ENCODE data around the gene UBE3A. TPM values are rescaled to one million over a fixed set of nuclear protein-coding genes. Genes with fewer than 3 reads are reported as not detected.

Gene UBE3A
- total RNA-seq, 1 experiment from 2014 or later = 102 TPM

DNA sequence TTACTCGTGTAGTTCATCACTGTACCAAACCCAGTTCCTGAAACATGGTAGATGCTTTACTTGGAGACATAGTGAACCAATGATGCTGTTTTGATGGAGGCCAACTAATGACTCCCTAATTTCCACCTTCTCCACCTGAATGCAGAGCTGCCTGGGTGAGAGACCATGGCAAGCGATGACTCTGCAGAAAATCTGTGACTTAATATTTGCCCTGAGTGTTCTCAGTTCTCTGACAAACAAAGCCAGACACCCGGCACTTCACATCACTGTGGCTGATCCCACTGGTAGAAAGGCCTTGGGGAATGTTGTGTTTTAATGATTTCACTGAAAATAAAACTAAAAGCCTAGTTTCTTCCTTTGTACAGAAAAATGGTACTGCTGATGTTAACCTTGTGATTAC, 39.5 kb upstream of the UBE3A start:
- DNase-seq (ENCODE audit: low read depth, low spot score) (no peak), ATAC-seq (no peak)
- POLR2A ChIA-PET = no interaction called here
- H3K27me3 ChIP-seq (ENCODE audit: control insufficient read depth, insufficient read depth, low read length) = no peaks in the 10 kb centered on the region
- H3K4me1 ChIP-seq (ENCODE audit: control insufficient read depth, insufficient read depth, low read length) = no peaks in the 10 kb centered on the region; the same call in 1 of the 2 replicates
- CTCF ChIA-PET = no interaction called here
- H3K9me3 ChIP-seq (ENCODE audit: control insufficient read depth, insufficient read depth, low read depth, low read length) = no peaks in the 10 kb centered on the region
- H3K36me3 ChIP-seq (ENCODE audit: control insufficient read depth, insufficient read depth, low read length) = no peaks in the 10 kb centered on the region
- in situ Hi-C loops (cut with HindIII; ENCODE audit: low pct_unique_long_range_greater_than_20kb, low sequenced_read_pairs) = no loop called here
- intact Hi-C loops (cut with micrococcal nuclease; ENCODE audit: unreplicated experiment) = no loop called here
- no peak overlapping the region for H3K4me3 ChIP-seq (ENCODE audit: low read depth in 2 of 2, low read length in 2 of 2)
- no peak overlapping the region for H3K27ac ChIP-seq (ENCODE audit: low read length)
- TF ChIP-seq, protein P1, sequence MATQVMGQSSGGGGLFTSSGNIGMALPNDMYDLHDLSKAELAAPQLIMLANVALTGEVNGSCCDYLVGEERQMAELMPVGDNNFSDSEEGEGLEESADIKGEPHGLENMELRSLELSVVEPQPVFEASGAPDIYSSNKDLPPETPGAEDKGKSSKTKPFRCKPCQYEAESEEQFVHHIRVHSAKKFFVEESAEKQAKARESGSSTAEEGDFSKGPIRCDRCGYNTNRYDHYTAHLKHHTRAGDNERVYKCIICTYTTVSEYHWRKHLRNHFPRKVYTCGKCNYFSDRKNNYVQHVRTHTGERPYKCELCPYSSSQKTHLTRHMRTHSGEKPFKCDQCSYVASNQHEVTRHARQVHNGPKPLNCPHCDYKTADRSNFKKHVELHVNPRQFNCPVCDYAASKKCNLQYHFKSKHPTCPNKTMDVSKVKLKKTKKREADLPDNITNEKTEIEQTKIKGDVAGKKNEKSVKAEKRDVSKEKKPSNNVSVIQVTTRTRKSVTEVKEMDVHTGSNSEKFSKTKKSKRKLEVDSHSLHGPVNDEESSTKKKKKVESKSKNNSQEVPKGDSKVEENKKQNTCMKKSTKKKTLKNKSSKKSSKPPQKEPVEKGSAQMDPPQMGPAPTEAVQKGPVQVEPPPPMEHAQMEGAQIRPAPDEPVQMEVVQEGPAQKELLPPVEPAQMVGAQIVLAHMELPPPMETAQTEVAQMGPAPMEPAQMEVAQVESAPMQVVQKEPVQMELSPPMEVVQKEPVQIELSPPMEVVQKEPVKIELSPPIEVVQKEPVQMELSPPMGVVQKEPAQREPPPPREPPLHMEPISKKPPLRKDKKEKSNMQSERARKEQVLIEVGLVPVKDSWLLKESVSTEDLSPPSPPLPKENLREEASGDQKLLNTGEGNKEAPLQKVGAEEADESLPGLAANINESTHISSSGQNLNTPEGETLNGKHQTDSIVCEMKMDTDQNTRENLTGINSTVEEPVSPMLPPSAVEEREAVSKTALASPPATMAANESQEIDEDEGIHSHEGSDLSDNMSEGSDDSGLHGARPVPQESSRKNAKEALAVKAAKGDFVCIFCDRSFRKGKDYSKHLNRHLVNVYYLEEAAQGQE (IDR thresholded peaks at IDR 0.05; ENCODE audit: insufficient read depth in 1 of 2, low read depth in 2 of 2, low read length in 1 of 2) = no peak
- TF ChIP-seq CTCF (IDR thresholded peaks at IDR 0.05) (no peak), POLR2AphosphoS5 (IDR thresholded peaks at IDR 0.05; ENCODE audit: low read depth, low read length) (no peak), SIN3A (IDR thresholded peaks at IDR 0.05; ENCODE audit: borderline replicate concordance, insufficient read depth, low read depth, low read length) (no peak), TCF7L2 (IDR thresholded peaks at IDR 0.05; ENCODE audit: low read depth, low read length) (no peak)
- BruUV-seq (replicated peaks) = no TSS peak

DNA sequence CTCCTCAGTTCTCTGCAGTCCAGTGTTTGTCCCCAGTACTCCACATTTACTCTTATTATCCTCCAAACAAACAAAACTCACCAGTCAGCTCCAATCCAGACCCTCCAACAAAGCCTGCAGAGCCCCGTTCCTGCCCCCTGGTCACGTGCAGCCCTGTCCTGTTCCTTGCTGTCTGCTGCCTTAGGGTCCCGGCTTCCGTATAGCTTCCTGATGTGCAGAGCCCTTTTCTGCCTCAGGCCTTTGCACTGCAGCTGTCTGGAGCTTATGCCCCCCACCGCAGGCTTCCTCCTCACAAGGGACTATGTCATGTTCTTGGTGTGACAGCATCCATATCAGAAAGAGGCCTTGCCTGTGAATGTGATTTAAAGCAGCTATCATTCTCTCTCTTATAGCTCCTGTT, 39.0 kb upstream of the UBE3A start:
- DNase-seq (ENCODE audit: low read depth, low spot score) (no peak), ATAC-seq (no peak)
- ChIA-PET POLR2A (no interaction called here), CTCF (no interaction called here)
- no TSS peak for BruUV-seq (replicated peaks)
- H3K9me3 ChIP-seq (ENCODE audit: control insufficient read depth, insufficient read depth, low read depth, low read length) = no peaks in the 10 kb centered on the region
- H3K27me3 ChIP-seq (ENCODE audit: control insufficient read depth, insufficient read depth, low read length) = no peaks in the 10 kb centered on the region
- in situ Hi-C loops (cut with HindIII; ENCODE audit: low pct_unique_long_range_greater_than_20kb, low sequenced_read_pairs) = no loop called here
- TF ChIP-seq SIN3A (IDR thresholded peaks at IDR 0.05; ENCODE audit: borderline replicate concordance, insufficient read depth, low read depth, low read length) (no peak), POLR2AphosphoS5 (IDR thresholded peaks at IDR 0.05; ENCODE audit: low read depth, low read length) (no peak), CTCF (IDR thresholded peaks at IDR 0.05) (no peak), TCF7L2 (IDR thresholded peaks at IDR 0.05; ENCODE audit: low read depth, low read length) (no peak)
- TF ChIP-seq, protein P1 (IDR thresholded peaks at IDR 0.05; ENCODE audit: insufficient read depth in 1 of 2, low read depth in 2 of 2, low read length in 1 of 2) = no peak
- H3K4me3 ChIP-seq (ENCODE audit: low read depth in 2 of 2, low read length in 2 of 2) = no peak overlapping the region
- intact Hi-C loops (cut with micrococcal nuclease; ENCODE audit: unreplicated experiment) = no loop called here
- H3K4me1 ChIP-seq (ENCODE audit: control insufficient read depth, insufficient read depth, low read length) = no peaks in the 10 kb centered on the region; the same call in 1 of the 2 replicates
- no peaks in the 10 kb centered on the region for H3K36me3 ChIP-seq (ENCODE audit: control insufficient read depth, insufficient read depth, low read length)
- no peak overlapping the region for H3K27ac ChIP-seq (ENCODE audit: low read length)

Measured in Panc1 (cell line).